Thoracic aorta (tissue), 2 donors: ENCODE results near the gene DCBLD1. TPM values are rescaled to one million over a fixed set of nuclear protein-coding genes. Genes with fewer than 3 reads are reported as not detected.

Source experiments
- ATAC-seq: fragments of 150-250 bp; one replicate; pipeline ENCODE4 v1.8.0; 2017; ENCODE audit warnings: low read depth; ENCODE audit not compliant: insufficient number of reproducible peaks, low FRiP score
- DNase-seq: peaks from one replicate; pipeline ENCODE4 v3.0.0-alpha.2; 2020; ENCODE audit warnings: low spot score
- H3K27ac ChIP-seq, 2 donors: fragments of 200-600 bp; sonication (generic); 1 replicate in 1 of 2; 2 replicates in 1 of 2; pipeline ENCODE4 v1.5.1; 2016; ENCODE audit warnings: mild to moderate bottlenecking in 2 of 2, moderate library complexity in 2 of 2
- H3K27me3 ChIP-seq: fragments of 200-600 bp; sonication (generic); replicated peaks from 2 replicates; pipeline ENCODE4 v1.6.0; 2016; ENCODE audit warnings: mild to moderate bottlenecking; ENCODE audit not compliant: insufficient read depth
- H3K36me3 ChIP-seq: fragments of 200-600 bp; sonication (generic); one replicate; pipeline ENCODE4 v1.5.1; 2016
- H3K4me1 ChIP-seq, 2 donors: fragments of 200-600 bp; sonication (generic); 1 replicate in 1 of 2; 2 replicates in 1 of 2; pipeline versions ENCODE4 v1.5.1 to v1.6.0; 2016; ENCODE audit warnings: low read depth in 2 of 2, mild to moderate bottlenecking in 1 of 2; ENCODE audit not compliant: control insufficient read depth in 1 of 2
- H3K4me3 ChIP-seq: fragments of 200-600 bp; sonication (generic); 2 replicates; pipeline ENCODE4 v1.5.1; 2016; ENCODE audit warnings: mild to moderate bottlenecking
- H3K9me3 ChIP-seq: fragments of 200-600 bp; sonication (generic); 2 replicates; pipeline ENCODE4 v1.5.1; 2016
- total RNA-seq, 2 donors: library from RNA; depleted of rRNA; stranded (reverse); fragments of >200 nt; gene quantifications; one replicate each; pipeline versions ENCODE4 v1.1.0 to v1.2.3, GENCODE V29; 2016
- TF ChIP-seq, protein P1 (sequence below): fragments of 200-600 bp; sonication (generic); IDR thresholded peaks from one replicate; pipeline ENCODE4 v1.5.1; 2019; ENCODE audit warnings: antibody characterized with exemption

Gene DCBLD1
- total RNA-seq, 2 donors from 2014 or later: 6.4 to 33.2 TPM

DNA sequence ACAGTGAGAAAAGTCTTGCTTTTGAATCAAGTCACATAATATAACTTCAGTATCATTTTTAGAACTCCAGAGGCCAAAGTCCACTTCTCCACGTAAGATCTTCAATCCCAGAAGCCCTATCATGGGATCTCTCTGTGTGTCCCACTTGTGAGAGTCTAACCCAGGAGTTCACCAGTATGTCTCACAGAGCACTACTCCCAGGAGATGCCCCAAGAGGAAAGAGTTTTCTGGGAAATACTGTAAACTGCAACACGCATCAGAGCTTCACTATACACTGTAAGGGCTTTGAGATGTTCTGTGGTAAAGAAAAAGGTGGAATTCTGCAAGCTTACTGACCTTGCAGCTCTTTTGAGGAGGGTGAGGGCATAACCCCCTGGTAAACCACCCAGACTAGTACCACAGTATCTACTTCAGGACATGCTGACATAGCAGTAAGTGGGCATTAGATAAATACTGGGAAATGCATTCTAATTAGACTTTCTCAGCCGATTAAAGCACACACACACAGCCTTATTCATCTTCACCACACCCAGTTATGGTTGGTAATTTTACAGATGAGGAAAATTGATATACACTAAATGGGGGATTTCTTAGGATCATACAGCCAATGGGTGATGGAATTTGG, 12.3 kb downstream of the DCBLD1 start:
- Histone ChIP-seq H3K4me3 (no peak overlapping the region), H3K9me3 (no peaks in the 10 kb centered on the region), H3K36me3 (no peaks in the 10 kb centered on the region), H3K27ac (no peak overlapping the region), H3K27me3 (no peaks in the 10 kb centered on the region), H3K4me1 (peaks cover 20 to 39% of the 10 kb centered on the region in 2 donors)
- ATAC-seq (no peak), DNase-seq (no peak)
- TF ChIP-seq, protein P1, sequence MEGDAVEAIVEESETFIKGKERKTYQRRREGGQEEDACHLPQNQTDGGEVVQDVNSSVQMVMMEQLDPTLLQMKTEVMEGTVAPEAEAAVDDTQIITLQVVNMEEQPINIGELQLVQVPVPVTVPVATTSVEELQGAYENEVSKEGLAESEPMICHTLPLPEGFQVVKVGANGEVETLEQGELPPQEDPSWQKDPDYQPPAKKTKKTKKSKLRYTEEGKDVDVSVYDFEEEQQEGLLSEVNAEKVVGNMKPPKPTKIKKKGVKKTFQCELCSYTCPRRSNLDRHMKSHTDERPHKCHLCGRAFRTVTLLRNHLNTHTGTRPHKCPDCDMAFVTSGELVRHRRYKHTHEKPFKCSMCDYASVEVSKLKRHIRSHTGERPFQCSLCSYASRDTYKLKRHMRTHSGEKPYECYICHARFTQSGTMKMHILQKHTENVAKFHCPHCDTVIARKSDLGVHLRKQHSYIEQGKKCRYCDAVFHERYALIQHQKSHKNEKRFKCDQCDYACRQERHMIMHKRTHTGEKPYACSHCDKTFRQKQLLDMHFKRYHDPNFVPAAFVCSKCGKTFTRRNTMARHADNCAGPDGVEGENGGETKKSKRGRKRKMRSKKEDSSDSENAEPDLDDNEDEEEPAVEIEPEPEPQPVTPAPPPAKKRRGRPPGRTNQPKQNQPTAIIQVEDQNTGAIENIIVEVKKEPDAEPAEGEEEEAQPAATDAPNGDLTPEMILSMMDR: no peak

DNA sequence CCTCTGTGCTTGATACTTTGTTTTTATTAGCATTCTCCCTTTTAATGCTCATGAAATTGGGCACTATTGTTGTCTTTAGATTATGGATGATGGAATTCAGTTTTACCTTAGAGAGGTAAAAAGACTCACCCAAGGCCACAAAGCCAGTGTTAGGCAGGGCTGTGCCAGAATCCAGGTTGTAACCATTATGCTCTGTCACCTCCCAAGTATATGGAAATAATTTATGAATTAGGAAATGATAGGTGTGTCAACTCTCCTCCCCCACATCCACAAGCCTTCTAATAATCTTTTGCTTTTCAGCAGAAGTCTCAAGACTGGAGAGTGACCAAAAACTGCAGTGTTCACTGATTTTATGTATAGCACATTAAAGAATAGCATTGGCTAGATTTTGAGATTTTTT, 13.0 kb downstream of the DCBLD1 start:
- no peak for DNase-seq
- Histone ChIP-seq H3K9me3 (no peaks in the 10 kb centered on the region), H3K4me3 (no peak overlapping the region), H3K27ac (no peak overlapping the region), H3K4me1 (peaks cover 20 to 39% of the 10 kb centered on the region in 2 donors), H3K36me3 (no peaks in the 10 kb centered on the region), H3K27me3 (no peaks in the 10 kb centered on the region)
- TF ChIP-seq, protein P1: no peak
- no peak for ATAC-seq

DNA sequence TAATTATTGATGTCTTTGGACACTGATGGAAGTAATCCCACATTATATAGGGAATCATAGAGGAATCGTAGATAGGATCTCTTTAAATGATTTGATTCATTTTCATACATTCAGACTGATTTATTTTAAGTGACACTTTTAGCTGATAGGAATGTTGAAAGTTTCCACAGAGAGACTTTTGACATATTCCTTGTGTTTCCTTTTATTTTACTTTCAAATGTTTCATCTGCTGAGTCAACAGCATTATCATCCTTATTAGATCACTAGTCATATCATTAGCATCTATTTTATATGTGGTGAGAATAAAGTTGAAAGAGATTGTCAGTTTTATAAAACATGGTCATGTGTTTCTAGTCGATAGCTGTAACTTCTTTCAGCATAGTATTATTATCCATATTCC, 13.4 kb downstream of the DCBLD1 start:
- ATAC-seq: no peak
- Histone ChIP-seq H3K27me3 (no peaks in the 10 kb centered on the region), H3K27ac (no peak overlapping the region), H3K4me1 (peaks cover 20 to 39% of the 10 kb centered on the region in 2 donors), H3K9me3 (no peaks in the 10 kb centered on the region), H3K4me3 (no peak overlapping the region), H3K36me3 (no peaks in the 10 kb centered on the region)
- TF ChIP-seq, protein P1: no peak
- DNase-seq: no peak

DNA sequence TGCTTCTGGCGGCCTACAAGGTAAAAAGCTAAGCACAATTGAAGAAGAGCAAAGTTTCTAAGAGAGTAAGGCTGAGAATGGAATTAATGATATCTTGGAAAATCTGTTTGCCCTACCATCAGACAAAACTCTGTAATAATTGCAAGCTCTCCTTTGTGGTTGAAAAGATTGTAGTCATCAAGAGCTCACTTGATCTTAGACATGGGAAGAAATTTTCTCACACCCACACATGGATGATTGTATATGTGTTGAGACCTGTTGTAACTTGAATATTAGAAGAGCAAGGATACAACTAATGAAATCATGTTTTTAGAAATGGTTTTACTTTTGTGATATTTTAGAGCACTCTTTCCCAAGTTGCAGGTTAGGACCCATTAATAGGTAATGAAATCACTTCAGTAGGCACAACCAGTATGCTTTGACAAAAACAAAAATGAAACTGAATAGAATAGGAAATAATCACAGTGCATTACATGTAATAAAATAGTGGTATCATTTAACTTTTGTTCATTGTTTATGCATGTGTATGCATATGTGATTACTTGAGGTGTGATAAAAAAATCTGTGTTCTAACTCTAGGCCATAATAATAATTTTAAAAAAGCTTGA, 14.0 kb downstream of the DCBLD1 start:
- no peaks in the 10 kb centered on the region for H3K9me3 ChIP-seq
- H3K27ac ChIP-seq: no peak overlapping the region
- H3K36me3 ChIP-seq: no peaks in the 10 kb centered on the region
- H3K4me1 ChIP-seq: peaks cover 20 to 39% of the 10 kb centered on the region in 2 donors
- peak overlapping the region; percentile 6 for H3K4me3 ChIP-seq
- ATAC-seq (no peak), DNase-seq (no peak)
- H3K27me3 ChIP-seq: no peaks in the 10 kb centered on the region
- TF ChIP-seq, protein P1: no peak

DNA sequence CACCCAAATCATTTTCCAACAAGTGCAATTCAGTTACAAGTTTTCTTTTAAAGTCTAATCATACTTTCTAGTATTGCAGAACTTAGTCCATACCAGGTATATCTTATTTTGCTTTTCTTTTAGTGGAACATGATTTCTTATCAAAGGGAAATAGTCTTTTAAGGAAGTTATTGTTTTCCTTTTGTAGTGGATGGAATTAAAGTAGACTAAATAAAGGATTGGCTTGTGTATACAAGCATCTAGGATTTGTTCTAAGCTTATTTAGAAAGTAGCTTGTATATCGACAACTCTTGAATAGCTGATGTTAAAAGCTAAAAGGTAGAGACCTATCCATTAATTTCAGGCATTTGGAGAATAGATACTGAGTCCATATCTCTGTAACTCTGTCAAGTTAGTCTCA, 14.8 kb downstream of the DCBLD1 start:
- Histone ChIP-seq H3K36me3 (no peaks in the 10 kb centered on the region), H3K4me1 (peaks cover 20 to 39% of the 10 kb centered on the region in 2 donors), H3K9me3 (no peaks in the 10 kb centered on the region), H3K27me3 (no peaks in the 10 kb centered on the region), H3K27ac (no peak overlapping the region), H3K4me3 (no peak overlapping the region)
- ATAC-seq (no peak), DNase-seq (no peak)
- TF ChIP-seq, protein P1: no peak
